IPS-18a (cell line): ENCODE measurements around the gene DEGS1.
A peak's percentile ranks its signal among the peaks of the same experiment; 100 is the strongest.
"Not testable (repeated sequence)": the region's sequence is repeated elsewhere in the genome, so short reads cannot be mapped to it uniquely, and the experiment has no call there.

Experiments used
- H3K27ac ChIP-seq: one replicate; pipeline ENCODE4 v1.5.1; 2013; ENCODE audit warnings: low read length
- H3K27me3 ChIP-seq: one replicate; pipeline ENCODE4 v1.6.1; 2013; ENCODE audit warnings: mild to moderate bottlenecking, low read length; ENCODE audit not compliant: control insufficient read depth, insufficient read depth
- H3K36me3 ChIP-seq: one replicate; pipeline ENCODE4 v1.6.1; 2013; ENCODE audit warnings: low read depth, low read length; ENCODE audit not compliant: control insufficient read depth
- H3K4me1 ChIP-seq: one replicate; pipeline ENCODE4 v1.6.1; 2013; ENCODE audit warnings: low read depth, low read length; ENCODE audit not compliant: control insufficient read depth
- H3K4me3 ChIP-seq: one replicate; pipeline ENCODE4 v1.5.1; 2013; ENCODE audit warnings: low read length
- H3K9ac ChIP-seq: one replicate; pipeline ENCODE4 v1.6.1; 2013; ENCODE audit warnings: mild to moderate bottlenecking, low read length, moderate library complexity
- H3K9me3 ChIP-seq: one replicate; pipeline ENCODE4 v1.6.1; 2013; ENCODE audit warnings: low read depth, low read length; ENCODE audit not compliant: control insufficient read depth

The DEGS1 gene

DNA sequence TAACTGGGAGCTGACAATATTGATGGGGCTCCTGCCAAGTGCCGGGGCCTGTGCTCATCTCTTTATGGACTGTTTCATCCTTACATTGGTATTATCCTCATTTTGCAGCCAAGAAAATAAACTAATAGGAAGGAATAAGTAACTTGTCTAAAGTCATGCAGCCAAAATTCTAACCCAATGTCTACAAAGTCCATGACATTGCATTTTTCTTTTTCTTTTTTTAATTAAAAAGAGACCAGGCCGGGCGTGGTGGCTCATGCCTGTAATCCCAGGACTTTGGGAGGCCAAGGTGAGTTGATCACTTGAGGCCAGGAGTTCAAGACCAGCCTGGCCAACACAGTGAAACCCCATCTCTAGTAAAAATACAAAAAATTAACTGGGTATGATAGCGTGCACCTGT, 18.8 kb downstream of the DEGS1 start:
- Histone ChIP-seq H3K27me3 (no peaks in the 10 kb centered on the region), H3K36me3 (no peaks in the 10 kb centered on the region), H3K4me1 (peaks cover 8% of the 10 kb centered on the region), H3K27ac (no peak overlapping the region), H3K4me3 (no peak overlapping the region), H3K9ac (no peak overlapping the region), H3K9me3 (no peaks in the 10 kb centered on the region)

DNA sequence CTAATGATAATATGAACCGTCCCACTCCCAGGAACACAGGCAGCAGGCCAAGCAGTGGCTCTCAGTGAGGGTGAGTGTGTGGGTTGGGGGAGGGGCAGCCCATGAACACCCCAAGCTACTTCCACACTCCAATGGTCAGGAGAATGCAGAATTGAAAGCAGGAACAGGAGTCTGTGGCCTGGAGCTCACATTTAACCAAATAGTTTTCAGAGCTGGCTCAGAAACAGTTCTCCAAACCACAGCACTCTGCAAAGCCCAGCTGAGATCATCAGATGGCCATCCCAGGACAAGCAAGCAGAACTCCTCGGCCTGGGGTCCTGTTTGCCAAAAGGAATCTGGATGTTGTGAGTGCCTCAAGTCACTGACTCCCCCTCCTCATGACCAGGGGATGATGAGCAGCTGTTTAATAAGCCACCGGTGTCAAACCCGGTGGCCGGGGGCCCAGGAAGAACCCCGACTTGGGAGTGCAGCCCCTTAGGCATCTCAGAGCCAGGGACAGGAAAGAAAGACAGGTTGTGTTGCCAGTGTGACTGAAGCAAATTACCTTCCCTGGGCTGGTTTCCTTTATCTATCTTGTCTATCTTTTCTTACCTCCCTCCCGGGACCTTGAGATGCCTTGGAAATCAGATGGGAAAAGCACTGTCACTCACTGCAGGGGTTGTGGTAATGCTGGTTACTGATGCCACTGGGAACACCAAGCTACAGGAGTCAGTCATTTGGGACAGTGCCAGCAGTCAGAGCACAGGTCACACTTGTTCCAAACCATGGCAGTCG, 20.4 kb downstream of the DEGS1 start:
- no peak overlapping the region for H3K9ac ChIP-seq
- peak overlapping the region; percentile 47 for H3K27ac ChIP-seq
- no peaks in the 10 kb centered on the region for H3K27me3 ChIP-seq
- H3K36me3 ChIP-seq = no peaks in the 10 kb centered on the region
- H3K9me3 ChIP-seq = no peaks in the 10 kb centered on the region
- peaks cover 8% of the 10 kb centered on the region for H3K4me1 ChIP-seq
- no peak overlapping the region for H3K4me3 ChIP-seq

DNA sequence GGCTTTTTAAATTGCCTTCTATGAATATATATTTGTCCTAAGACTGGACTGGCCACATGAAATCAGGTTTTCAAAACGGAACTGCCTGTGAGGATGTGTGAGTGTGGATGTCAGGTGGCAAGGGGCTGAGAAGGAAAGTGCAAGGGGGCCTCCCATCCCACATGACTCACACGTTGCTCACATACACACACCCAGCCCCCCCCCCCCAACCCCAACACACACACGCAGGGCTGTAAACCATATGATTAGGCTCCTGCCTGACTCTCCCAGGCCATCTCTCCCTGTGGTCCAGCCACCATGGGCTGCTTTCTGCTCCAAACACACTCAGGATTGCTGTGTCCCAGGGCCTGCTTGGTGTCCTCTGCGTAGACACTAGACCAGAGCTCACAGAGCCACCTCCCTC, 22.4 kb downstream of the DEGS1 start:
- Histone ChIP-seq H3K27ac (no peak overlapping the region), H3K4me1 (peaks cover 8% of the 10 kb centered on the region), H3K4me3 (no peak overlapping the region), H3K36me3 (no peaks in the 10 kb centered on the region), H3K9ac (no peak overlapping the region), H3K27me3 (no peaks in the 10 kb centered on the region), H3K9me3 (no peaks in the 10 kb centered on the region)

DNA sequence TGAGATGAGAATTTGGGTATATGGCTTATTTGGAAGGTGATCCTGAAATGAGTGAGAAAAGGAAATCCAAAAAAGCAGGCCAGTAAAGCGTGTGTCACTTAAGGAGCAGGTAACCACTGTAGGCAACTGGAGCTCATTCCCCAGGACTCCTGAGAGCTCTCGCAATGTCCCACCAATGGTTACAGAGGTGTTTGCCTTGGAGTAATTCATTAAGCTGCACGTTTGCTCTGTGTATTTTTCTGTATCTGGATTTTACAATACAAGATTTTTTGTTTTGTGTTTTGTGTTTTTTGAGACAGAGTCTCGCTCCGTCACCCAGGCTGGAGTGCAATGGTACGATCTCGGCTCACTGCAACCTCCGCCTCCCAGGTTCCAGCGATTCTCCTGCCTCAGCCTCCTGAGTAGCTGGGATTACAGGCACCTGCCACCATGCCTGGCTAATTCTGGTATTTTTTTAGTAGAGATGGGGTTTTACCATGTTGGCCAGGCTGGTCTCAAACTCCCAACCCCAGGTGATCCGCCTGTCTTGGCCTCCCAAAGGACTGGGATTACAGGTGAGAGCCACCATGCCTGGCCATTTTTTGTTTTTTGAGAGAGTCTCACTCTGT, 23.0 kb downstream of the DEGS1 start:
- not testable (repeated sequence) for H3K4me3 ChIP-seq, H3K9ac ChIP-seq, H3K36me3 ChIP-seq, H3K27me3 ChIP-seq, H3K9me3 ChIP-seq, H3K4me1 ChIP-seq, H3K27ac ChIP-seq

DNA sequence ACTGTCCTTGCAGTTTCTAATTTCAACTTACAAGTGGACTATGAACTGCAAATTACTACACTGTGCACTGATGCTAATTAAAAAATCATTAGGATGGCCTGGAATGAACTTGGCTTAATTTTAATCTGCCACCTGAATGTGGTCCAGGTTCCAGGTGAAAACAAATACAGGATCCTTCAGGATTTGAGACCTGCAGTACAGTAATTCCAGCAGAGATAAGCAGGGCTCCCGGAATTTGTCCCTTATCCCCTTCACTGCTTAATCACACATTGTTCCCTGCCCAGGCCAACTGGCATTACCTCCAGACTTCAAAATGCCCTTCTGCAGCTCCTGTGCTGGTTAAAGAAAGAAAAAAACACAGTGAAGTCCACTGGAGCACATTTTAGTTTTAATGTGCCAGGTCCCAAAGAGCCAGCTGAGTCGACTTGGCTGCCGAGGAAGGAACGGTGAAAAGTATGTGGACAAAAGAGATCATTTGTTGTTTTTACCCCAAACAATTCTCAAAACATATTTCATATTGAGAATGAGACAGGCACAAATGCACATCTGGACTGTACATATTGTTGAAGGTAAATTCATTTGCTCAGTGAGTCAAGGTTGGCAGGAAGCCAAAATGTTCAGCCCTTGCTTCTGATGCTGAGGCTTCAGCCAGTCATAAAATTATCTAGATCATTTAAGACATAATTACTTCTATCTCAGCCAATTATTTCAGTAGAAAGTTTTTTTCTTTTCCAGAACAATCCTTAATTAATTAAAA, 28.3 kb downstream of the DEGS1 start:
- Histone ChIP-seq H3K27me3 (no peaks in the 10 kb centered on the region), H3K27ac (no peak overlapping the region), H3K4me3 (no peak overlapping the region), H3K4me1 (peaks cover 17% of the 10 kb centered on the region), H3K36me3 (no peaks in the 10 kb centered on the region), H3K9ac (no peak overlapping the region), H3K9me3 (no peaks in the 10 kb centered on the region)

DNA sequence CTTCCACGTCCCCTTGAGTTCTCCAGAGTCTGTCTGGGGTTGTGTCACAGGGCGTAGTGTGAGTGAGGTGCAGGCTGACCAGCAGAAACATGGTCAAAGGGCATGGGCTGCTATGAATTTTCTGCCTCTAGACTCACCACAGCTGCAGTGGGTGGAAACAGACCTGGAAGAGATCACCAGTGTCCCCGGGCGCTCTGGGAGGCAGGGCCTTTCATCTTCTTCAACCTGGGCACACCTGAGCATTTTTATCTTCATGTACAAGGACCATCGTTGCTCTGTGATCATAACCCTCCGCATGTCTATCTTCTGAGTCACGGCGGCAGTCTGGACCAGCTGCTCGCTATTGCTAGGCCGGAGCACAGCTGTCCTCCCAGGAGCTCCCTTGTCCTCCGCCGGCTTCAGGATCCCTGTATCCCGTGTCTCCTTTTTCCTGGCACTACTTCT, 29.6 kb downstream of the DEGS1 start:
- Histone ChIP-seq H3K27ac (no peak overlapping the region), H3K9ac (no peak overlapping the region), H3K27me3 (no peaks in the 10 kb centered on the region), H3K9me3 (no peaks in the 10 kb centered on the region), H3K4me3 (no peak overlapping the region), H3K4me1 (peaks cover 17% of the 10 kb centered on the region), H3K36me3 (no peaks in the 10 kb centered on the region)

DNA sequence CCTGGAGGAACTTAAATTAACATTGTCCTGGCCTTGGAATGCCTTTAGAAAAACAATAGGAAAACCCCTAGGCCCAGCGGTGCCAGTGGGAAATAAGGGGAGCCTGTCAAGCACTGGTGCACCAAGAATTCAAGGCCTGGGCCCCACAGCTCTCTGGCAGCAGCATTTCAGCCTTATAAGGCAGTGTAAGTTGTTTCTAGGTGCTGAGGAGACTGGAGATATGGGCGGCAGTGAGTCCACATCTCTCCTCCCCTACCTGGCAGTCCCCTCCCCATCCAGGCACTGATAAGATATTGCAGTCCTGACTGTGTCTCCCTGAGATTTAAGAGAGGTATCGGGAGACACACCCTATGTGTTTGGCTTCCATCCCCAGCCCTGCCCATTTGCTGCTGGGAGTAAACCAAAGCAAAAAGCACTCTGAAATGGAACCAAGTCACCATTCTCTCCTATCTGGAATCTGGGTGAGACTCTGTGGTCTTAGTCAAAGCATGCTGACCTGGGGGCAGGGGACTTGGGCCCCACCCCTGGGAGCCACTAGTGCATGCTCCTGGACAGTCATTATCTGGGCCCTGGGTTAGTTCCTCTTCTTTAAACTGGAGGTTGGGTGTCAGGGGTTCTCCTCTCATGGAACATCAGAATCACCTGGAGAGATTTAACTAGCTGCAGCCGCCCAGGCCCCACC, 30.5 kb downstream of the DEGS1 start:
- H3K27ac ChIP-seq = peak overlapping the region; percentile 81
- peaks cover 17% of the 10 kb centered on the region for H3K4me1 ChIP-seq
- peak overlapping the region; percentile 6 for H3K9ac ChIP-seq
- H3K36me3 ChIP-seq = no peaks in the 10 kb centered on the region
- H3K9me3 ChIP-seq = no peaks in the 10 kb centered on the region
- no peaks in the 10 kb centered on the region for H3K27me3 ChIP-seq
- no peak overlapping the region for H3K4me3 ChIP-seq

DNA sequence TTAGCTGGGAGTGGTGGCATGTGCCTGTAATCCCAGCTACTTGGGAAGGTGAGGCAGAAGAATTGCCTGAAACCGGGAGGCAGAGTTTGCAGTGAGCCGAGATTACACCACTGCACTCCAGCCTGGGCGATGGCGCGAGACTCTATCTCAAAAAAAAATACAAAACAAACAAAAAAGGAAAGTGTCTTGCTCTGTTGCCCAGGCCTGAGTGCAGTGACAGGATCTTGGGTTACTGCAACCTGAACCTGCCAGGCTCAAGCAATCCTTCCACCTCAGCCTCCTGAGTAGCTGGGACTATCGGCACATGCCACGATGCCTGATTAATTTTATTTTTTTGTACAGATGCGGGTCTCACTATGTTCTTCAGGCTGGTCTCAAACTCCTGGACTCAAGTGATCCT, 33.3 kb downstream of the DEGS1 start:
- Histone ChIP-seq H3K27ac (no peak overlapping the region), H3K27me3 (no peaks in the 10 kb centered on the region), H3K36me3 (no peaks in the 10 kb centered on the region), H3K9me3 (no peaks in the 10 kb centered on the region), H3K4me1 (peaks cover 17% of the 10 kb centered on the region), H3K9ac (no peak overlapping the region), H3K4me3 (no peak overlapping the region)

DNA sequence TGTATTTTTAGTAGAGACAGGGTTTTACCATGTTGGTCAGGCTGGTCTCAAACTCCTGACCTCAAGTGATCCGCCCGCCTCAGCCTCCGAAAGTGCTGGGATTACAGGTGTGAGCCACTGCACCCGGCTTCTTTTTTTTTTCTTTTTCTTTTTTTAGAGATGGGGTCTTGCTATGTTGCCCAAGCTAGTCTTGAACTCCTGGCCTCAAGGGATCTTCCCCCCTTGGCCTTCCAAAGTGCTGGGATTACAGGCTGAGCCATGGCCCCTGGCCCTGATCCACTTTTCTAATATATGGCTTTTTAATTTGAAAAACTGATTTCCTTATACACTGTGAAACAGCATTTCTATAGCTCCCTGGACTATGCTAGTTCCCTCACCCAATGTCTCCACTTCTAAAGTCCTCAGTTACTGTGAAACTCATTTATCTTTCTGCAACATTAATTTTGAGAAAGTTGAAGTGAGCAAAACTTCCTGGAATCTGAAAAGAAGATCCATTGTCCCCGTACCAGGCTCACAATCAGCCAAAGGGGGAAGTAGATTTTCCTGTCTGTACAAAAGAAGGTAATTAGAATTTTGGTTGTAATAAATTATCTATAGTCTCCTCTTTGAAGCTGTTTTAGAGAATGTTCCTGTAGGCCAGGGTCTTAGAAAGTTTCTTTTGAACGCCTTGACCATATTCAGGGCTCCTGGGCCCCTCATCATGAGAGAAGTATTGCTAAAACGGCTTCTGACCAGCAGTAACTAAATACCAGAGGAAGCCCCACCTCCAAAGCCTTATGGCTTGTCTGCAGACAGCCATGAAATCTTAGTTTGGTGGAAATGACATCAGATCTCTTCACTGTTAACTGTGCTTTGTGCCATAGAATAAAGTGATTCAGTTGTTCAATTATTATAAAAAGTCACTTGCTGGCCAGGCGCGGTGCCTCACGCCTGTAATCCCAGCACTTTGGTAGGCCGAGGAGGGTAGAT, 34.9 kb downstream of the DEGS1 start:
- Histone ChIP-seq H3K27me3 (no peaks in the 10 kb centered on the region), H3K27ac (no peak overlapping the region), H3K4me3 (no peak overlapping the region), H3K4me1 (peaks cover 11% of the 10 kb centered on the region), H3K9ac (no peak overlapping the region), H3K36me3 (no peaks in the 10 kb centered on the region), H3K9me3 (no peaks in the 10 kb centered on the region)

DNA sequence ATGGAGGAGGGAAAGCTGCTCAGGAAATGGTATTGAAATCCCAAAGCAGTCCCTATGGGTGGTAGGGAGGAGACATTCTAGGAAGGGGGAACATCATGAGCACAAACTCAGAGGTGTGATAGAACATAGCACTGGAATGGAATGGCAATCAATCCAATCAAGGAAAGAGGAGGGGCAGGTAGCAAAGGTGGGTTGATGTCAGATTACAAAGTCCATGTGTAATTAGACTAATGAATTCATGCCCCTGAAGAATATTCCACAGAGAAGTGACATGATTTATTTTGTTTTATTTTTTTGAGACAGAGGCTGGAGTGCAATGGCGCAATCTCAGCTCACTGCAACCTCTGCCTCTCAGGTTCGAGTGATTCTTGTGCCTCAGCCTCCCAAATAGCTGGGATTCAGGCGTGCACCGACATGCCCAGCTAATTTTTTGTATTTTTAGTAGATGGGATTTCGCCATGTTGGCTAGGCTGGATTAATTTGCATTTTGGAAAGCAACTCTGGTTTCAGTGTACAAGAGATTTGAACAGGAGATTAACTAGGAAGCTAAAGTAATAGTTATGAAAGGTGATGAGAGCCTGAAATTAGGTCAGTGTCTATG, 36.1 kb downstream of the DEGS1 start:
- no peak overlapping the region for H3K9ac ChIP-seq
- no peak overlapping the region for H3K27ac ChIP-seq
- peaks cover 12% of the 10 kb centered on the region for H3K4me1 ChIP-seq
- no peaks in the 10 kb centered on the region for H3K9me3 ChIP-seq
- no peak overlapping the region for H3K4me3 ChIP-seq
- H3K27me3 ChIP-seq = no peaks in the 10 kb centered on the region
- no peaks in the 10 kb centered on the region for H3K36me3 ChIP-seq
